GM12878 (cell line): ENCODE results near the gene GRAMD1B. TPM values are rescaled to one million over a fixed set of nuclear protein-coding genes. Genes with fewer than 3 reads are reported as not detected.

Experiments
- CREB1 ChIP-seq: IDR thresholded peaks from 2 replicates; pipeline ENCODE4 v1.6.1; 2012; ENCODE audit warnings: low read depth, mild to moderate bottlenecking, inconsistent platforms
- DPF2 ChIP-seq: fragments of 450-650 bp; IDR thresholded peaks from 2 replicates; pipeline ENCODE4 v1.6.1; 2017; ENCODE audit warnings: mild to moderate bottlenecking
- ESRRA ChIP-seq: IDR thresholded peaks from 2 replicates; pipeline ENCODE4 v1.6.1; 2012; ENCODE audit warnings: mild to moderate bottlenecking, low read length, improper control_type of control experiment
- SREBF1 ChIP-seq: IDR thresholded peaks from 2 replicates; pipeline ENCODE4 v1.6.1; 2012; ENCODE audit warnings: mild to moderate bottlenecking, low read length
- SREBF2 ChIP-seq: IDR thresholded peaks from 2 replicates; pipeline ENCODE4 v1.6.1; 2012; ENCODE audit warnings: mild to moderate bottlenecking, low read length
- TCF12 ChIP-seq: IDR thresholded peaks from 2 replicates; pipeline ENCODE4 v1.6.1; 2011; ENCODE audit warnings: low read depth, mild to moderate bottlenecking, low read length
- polyA plus RNA-seq, 11 experiments: library from polyadenylated mRNA; depleted of rRNA in 4 of 11; unstranded in 6 of 11; stranded (reverse) in 5 of 11; fragments of >200 nt; fragmentation: Nextera tagmentation in 4 of 11; fragmentation: Illumina TruSeq in 1 of 11; extraction: Ambion mirVana in 4 of 11; extraction: Trizol in 1 of 11; gene quantifications; 1 replicate in 1 of 11; 2 replicates in 10 of 11; pipeline versions ENCODE4 v1.2.1 to v1.2.3, GENCODE V29; 2011 to 2016; ENCODE audit warnings: inconsistent platforms in 2 of 11, missing spikeins in 2 of 11, low read depth in 1 of 11
- total RNA-seq, 4 experiments: library from RNA; depleted of rRNA in 3 of 4; stranded (reverse); fragments of >200 nt in 3 of 4; fragmentation: Illumina TruSeq in 1 of 4; extraction: Trizol in 1 of 4; gene quantifications; 2 replicates each; pipeline versions ENCODE4 v1.2.1 to v1.2.3, GENCODE V29; 2013 to 2021
- TF ChIP-seq, protein P1 (sequence below): fragments of 450-650 bp; IDR thresholded peaks from 2 replicates; pipeline ENCODE4 v1.6.1; 2018; ENCODE audit warnings: mild to moderate bottlenecking, low read depth, moderate library complexity; ENCODE audit not compliant: partially characterized antibody
- TF ChIP-seq, protein P2 (sequence below): fragments of 450-650 bp; IDR thresholded peaks from 2 replicates; pipeline ENCODE4 v1.6.1; 2017; ENCODE audit warnings: mild to moderate bottlenecking, moderate library complexity

GRAMD1B gene
- total and polyA plus RNA-seq, 10 of the 15 experiments (the other 5 are each of a cell fraction or from before 2014, with no cell fraction given) = 1.9 to 49.1 (median 26.9) TPM

DNA sequence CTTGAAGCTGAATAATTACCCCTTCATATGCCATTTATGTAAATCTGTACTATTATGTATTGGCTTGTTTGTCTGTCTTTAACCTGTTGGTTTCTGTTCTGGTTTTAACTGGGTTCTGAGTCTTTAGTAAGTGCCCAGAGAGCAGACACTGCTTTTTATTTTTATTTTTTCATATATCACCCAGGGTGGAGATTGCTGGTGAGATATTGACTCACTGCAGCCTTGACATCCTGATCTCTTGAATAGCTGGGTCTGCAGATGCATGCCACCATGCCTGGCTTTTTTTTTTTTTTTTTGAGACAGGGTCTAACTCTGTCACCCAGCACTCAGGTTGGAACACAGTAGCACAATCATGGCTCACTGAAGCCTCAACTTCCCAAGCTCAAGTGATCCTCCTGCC lies 19.4 kb downstream of the GRAMD1B start (continued):
- TF ChIP-seq TCF12 = no peak
- TF ChIP-seq CREB1 = no peak
- TF ChIP-seq DPF2 = no peak
- TF ChIP-seq SREBF1 = no peak
- TF ChIP-seq, protein P1, sequence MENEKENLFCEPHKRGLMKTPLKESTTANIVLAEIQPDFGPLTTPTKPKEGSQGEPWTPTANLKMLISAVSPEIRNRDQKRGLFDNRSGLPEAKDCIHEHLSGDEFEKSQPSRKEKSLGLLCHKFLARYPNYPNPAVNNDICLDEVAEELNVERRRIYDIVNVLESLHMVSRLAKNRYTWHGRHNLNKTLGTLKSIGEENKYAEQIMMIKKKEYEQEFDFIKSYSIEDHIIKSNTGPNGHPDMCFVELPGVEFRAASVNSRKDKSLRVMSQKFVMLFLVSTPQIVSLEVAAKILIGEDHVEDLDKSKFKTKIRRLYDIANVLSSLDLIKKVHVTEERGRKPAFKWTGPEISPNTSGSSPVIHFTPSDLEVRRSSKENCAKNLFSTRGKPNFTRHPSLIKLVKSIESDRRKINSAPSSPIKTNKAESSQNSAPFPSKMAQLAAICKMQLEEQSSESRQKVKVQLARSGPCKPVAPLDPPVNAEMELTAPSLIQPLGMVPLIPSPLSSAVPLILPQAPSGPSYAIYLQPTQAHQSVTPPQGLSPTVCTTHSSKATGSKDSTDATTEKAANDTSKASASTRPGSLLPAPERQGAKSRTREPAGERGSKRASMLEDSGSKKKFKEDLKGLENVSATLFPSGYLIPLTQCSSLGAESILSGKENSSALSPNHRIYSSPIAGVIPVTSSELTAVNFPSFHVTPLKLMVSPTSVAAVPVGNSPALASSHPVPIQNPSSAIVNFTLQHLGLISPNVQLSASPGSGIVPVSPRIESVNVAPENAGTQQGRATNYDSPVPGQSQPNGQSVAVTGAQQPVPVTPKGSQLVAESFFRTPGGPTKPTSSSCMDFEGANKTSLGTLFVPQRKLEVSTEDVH = no peak
- TF ChIP-seq, protein P2, sequence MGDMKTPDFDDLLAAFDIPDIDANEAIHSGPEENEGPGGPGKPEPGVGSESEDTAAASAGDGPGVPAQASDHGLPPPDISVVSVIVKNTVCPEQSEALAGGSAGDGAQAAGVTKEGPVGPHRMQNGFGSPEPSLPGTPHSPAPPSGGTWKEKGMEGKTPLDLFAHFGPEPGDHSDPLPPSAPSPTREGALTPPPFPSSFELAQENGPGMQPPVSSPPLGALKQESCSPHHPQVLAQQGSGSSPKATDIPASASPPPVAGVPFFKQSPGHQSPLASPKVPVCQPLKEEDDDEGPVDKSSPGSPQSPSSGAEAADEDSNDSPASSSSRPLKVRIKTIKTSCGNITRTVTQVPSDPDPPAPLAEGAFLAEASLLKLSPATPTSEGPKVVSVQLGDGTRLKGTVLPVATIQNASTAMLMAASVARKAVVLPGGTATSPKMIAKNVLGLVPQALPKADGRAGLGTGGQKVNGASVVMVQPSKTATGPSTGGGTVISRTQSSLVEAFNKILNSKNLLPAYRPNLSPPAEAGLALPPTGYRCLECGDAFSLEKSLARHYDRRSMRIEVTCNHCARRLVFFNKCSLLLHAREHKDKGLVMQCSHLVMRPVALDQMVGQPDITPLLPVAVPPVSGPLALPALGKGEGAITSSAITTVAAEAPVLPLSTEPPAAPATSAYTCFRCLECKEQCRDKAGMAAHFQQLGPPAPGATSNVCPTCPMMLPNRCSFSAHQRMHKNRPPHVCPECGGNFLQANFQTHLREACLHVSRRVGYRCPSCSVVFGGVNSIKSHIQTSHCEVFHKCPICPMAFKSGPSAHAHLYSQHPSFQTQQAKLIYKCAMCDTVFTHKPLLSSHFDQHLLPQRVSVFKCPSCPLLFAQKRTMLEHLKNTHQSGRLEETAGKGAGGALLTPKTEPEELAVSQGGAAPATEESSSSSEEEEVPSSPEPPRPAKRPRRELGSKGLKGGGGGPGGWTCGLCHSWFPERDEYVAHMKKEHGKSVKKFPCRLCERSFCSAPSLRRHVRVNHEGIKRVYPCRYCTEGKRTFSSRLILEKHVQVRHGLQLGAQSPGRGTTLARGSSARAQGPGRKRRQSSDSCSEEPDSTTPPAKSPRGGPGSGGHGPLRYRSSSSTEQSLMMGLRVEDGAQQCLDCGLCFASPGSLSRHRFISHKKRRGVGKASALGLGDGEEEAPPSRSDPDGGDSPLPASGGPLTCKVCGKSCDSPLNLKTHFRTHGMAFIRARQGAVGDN = no peak
- no peak for TF ChIP-seq SREBF2
- TF ChIP-seq ESRRA = no peak
- TF ChIP-seq, all 136 proteins: peak for 0
